HG02938 (cell line): ENCODE measurements around the gene VDAC2.
A peak's percentile ranks its signal among the peaks of the same experiment; 100 is the strongest.
"Not testable (repeated sequence)": the region's sequence is repeated elsewhere in the genome, so short reads cannot be mapped to it uniquely, and the experiment has no call there.

Experiments used
- ATAC-seq: cut with Tn5 transposase; IDR thresholded peaks from one replicate; pipeline ENCODE4 v1.9.1; 2021; ENCODE audit warnings: mild to moderate bottlenecking, moderate library complexity; ENCODE audit not compliant: unreplicated experiment

The VDAC2 gene

DNA sequence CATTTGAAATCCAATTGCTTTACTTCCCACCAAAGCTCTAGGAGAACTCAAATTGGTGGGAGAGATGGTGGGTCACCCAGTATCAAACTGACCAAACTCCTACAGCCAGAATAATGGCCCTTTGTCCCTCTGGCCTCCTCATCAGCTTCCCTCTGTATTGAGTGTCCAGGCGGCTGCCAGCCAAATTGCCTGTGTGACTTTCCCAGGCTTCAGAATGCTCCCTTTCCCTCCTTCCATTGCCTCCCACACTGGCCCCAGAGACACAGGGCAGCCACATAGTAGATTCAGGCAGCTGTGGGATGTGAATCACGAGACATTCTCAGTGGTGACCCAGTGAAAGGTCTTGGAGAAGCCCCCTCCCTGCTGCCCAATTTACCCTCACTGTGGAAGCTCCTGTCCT is 12.7 kb upstream of the VDAC2 start:
- ATAC-seq, result no peak

DNA sequence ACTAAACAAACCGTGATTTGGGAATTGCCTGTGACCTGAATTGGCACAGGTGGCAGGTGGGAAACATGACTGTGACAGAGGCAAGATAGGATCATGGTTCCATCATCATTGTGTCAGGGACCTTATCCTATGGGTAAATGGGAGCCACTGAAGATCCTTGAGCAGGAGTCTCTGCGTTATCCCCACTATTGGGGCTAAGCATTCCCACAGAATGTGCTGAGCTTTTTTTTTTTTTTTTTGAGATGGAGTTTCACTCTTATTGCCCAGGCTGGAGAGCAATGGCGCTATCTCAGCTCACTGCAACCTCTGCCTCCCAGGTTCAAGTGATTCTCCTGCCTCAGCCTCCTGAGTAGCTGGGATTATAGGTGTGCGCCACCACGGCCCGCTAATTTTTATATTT is 10.6 kb upstream of the VDAC2 start:
- not testable (repeated sequence) for ATAC-seq

DNA sequence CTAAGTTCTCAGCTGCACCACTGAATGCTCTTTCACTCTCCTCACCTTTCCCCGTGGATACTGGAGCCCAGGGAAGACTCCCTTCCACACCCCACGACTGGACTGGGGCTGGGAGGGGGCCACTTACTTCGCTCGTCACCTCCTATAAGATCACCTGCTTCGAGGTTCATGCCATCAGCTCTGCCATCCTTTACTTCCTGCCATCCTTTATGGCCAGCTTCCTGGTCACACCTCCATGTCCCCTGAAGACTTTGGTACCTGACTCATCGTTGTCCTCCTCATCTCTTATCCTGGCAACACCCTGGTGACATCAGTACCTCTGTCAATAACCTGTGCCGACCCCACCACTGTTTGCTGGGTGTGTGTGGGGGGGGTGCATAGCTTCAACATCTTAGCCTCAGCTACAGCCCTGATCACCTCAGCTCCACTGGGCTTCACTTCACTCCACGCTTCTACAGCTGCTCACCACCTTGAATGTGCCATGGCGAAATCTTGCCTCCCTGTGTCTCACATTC is 8.7 kb upstream of the VDAC2 start:
- no peak for ATAC-seq

DNA sequence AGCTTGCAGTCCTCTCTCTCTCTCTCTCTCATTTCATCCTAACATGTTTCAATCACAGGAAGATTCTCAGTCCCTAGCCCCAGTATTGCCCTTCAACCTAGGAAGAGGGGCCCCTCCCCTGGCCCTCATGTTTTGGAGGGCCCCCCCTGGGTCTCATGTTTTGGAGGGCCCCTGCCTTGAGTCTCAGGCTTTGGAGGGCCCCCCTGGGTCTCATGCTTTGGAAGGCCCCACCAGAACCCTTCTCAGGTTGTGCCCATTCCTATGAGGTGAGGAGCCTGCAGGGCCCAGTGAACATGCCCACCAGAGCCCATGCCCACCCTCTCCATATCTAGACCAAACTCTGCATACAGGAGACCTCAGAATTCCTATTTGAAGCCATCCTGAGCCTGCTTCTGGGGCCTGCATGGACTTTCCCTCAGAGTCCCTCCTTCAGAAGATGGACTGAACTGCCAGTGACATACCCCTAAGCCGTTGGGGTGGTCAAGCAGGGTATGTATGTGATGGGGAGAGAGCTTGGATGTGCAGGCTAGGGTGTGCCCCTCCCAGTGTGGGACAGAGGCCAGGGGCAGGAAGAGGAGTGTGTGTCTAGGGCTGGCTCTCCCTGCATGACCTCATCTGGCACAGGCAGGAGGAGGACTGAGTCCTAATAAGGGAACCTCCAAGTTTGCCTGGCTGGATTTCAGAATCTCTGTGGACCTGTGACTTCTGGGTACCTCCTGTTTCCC is 8.1 kb upstream of the VDAC2 start:
- no peak for ATAC-seq

DNA sequence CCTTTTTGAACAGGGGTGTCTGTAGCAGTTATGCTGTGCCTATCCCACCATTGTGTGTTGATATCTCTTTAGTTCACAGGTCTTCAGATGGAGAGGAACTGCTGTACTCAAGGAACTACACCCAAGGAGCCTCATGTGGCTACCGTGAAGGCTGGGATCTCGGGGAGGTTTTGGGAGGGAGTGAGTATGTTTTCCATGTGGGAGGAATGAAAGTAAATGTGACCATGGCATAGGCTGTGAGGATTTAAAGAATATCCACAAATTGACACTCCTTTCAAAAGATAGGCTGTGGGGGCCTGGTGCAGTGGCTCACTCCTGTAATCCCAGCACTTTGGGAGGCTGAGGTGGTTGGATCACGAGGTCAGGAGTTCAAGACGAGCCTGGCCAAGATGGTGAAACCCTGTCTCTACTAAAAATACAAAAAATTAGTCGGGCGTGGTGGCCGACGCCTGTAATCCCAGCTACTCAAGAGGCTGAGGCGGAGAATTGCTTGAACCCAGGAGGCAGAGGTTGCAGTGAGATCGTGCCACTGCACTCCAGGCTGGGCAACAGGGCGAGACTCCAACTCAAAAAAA is 7.5 kb upstream of the VDAC2 start:
- ATAC-seq, result not testable (repeated sequence)

DNA sequence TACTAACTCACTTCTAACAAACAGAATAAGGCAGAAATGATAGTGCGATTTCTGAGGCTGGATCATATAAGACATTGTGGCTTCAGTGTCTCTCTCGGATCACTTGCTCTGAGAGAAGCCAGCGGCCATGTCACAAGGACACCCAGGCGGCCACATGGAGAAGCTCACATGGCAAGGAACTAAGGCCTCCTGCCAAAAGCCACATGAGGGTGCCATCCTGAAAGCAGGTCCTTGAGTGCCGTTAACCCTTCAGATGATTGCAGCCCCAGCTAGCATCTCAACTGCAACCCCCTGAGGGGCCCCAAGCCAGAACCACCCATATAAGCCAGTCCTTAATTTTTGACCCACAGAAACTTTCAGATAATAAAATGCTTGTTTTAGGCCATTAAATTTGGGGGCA is 6.9 kb upstream of the VDAC2 start:
- ATAC-seq, result no peak

DNA sequence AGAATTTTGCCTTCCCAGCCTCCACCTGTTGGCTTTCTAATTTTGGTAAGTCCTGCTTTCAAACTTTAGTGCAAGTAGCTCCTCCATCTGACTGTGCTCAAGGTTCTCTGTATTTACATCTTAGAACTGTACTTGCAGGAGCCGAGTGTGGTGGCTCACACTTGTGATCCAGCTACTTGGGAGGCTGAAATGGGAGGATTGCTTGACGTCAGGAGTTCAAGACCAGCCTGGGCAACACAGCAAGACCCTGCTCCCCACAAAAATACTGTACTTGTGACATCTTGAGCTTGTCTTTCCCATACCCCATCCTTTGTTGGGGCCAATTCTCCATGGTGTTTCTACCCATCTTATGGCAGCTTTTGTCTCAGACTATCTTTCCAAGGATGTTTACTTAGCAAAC is 4.7 kb upstream of the VDAC2 start:
- no peak for ATAC-seq

DNA sequence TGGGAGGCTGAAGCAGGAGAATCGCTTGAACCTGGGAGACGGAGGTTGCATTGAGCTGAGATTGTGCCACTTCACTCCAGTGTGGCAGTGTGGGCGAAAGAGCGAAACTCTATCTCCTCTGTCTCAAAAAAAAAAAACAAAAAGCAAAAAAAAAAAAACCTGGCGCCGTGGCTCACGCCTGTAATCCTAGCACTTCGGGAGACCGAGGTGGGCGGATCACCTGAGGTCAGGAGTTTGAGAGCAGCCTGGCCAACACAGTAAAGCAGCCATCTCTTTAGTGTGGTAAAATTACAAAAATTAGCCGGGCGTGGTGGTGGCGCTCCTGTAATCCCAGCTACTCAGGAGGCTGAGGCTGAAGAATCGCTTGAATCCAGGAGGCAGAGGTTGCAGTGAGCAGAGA is 4.0 kb upstream of the VDAC2 start:
- not testable (repeated sequence) for ATAC-seq

DNA sequence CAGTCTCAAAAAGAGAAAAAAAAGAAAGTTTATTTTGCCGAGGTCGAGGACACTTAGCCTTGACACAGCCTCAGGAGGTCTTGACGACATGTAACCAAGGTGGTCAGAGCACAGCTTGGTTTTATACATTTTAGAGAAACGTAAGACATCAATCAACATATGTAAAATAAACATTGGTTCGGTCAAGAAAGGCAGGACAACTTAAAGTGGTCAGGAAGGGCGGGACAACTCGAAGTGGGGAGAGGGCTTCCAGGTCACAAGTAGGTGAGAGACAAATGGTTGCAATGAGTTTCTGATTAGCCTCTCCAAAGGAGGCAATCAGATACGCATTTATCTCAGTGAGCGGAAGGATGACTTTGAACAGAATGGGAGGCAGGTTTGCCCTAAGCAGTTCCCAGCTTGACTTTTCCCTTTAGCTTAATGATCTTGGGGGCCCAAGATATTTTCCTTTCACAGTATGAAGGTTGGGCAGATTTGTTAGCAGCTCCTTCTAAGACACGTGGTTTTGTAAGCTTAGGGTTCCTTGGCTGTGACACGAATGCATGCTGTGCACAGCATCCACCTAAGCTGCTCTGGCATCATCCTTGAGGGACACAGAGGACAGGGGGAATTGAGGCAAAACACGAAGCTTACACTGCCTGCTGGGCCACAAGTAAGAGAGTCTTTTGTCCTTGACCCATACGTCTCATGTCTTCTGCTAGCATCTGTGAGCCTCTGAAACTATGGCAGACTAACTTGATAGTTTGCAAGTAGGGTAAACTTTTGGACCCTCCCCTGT is 3.3 kb upstream of the VDAC2 start:
- ATAC-seq, result no peak

DNA sequence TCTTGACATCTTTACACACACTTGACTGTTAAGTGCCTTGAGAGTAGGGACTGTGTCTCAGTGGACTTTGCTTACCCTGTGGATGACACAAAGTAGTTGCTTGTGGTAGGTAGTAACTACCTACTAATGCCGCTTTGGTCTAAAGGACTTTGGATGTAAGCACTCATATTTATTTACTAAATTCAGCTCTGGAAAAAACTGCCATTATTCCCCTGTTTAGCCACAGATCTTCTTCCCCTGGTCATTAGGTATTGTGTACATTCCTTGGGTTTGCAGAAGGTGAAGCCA is 2.8 kb upstream of the VDAC2 start:
- ATAC-seq, result no peak

DNA sequence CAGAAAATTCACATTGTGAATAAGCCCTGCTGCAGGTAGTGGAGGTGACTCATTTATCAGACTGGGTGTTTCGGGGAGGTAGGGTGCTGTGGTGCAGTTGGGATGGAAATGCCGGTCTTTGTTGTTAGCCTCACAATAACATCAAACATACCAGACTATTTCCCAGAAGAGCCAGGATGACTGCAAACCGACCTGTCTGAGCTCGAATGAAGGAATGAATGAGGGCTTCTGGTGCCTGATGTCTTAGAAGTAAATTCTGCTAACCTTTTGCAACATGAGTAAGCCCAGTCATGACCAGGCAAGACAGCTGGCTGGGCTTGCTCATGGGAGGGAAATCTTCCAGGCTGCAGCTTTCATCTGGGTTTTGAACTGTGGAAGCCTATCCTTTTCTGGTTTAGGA is 2.4 kb upstream of the VDAC2 start:
- ATAC-seq, result no peak

DNA sequence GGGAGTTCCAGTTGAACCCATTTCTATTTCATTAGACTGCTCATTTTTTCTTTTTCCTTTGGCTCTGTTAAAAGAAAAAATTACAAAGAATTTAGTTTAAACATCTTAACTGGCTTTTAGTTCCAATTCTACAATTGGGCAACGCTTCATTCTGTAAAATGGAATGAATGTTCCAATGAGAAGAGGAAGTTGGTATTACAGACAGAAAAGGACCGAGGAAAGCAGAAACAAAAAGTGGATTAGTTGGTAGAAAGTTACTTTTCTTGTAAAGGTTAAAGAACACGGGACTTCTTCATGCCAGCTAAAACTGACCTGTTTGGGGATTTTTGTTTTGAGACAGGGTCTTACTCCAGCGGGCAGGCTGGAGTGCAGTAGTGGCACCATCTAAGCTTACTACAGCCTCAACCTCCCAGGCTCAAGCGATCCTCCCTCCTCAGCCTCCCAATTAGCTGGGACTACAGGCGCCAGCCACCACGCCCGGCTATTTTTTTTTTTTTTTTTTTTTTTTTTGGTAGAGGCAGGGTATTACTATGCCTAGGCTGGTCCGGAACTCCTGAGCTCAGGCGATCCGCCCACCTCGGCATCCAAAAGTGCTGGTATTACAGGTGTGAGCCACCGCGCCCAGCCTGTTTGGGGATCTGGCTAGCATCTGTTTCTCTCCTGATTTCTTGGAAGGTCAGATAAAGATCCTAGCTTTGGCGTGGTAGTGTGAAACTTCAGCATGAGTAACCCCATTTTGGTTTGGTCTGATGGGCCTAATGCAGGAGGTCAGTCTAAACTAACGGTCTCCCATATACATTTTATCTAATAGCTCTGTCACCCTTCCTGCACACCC is 1.3 kb upstream of the VDAC2 start:
- no peak for ATAC-seq

DNA sequence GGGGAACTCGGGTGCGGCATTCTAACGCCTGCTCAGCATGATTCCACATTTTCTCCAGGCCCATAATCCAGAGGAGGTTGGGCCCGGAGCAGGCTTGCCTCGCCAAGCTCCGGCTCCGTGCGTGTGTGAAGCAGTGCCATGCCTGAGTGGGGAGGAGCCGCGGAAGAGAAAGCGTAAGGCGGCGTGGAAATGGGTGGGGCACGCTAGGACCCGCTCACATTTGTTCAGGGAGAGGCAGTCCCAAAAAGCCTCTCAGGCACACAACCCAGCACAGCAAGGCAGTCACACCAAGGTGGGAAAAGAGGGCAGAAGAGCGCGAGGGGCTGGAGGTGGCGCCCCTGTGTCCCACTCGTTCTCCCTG is 695 bp upstream of the VDAC2 start:
- ATAC-seq, result peak; percentile 53

DNA sequence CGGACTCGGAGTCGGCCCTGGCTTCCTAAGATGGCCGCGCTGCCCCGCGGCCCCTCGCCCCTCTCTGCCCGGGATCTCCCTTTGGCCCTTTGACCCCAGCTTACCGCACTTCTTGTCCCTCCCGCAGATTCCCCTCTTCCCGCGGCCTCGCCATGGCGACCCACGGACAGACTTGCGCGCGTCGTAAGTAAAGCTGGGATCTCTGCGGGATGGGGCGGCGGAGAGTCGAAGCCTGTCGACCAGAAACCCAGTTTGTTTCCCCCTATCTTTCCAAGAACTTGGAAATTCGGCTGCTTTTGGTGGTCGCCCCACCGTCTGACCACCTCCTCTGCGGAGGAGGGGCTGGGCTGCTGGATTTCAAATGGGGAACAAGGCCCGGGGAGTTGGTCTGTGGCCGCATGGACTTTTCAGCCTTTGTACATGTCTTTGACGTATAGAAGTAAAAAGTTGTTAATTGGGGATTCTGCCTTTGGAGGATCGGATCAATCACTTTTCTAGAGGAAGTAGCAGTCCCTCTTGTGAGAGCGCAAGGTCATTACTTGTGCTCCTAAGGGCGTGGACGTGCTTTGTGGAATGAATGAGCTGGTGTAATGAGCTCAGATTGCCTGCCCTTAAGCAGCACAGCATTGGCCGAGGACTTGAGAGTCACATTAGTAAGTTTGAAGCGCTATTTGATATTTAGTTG is 553 bp downstream of the VDAC2 start:
- no peak for ATAC-seq

DNA sequence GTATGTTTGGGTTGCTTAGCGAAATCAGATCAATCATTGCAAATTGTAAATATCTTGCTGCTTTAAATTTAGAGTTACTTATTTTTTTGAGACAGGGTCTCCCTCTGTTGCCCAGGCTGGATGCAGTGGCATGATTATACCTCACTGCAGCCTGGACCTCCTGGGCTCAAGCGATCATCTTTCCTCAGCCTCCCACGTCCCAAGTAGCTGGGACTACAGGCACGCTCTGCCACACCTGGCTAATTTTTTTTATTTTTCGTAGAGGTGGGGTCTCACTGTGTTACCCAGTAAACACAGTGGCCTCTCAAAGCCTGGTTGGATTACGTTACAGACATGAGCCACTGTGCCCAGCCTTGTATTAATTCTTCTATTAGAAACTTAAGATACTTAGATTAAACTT is 1.7 kb downstream of the VDAC2 start:
- ATAC-seq, result no peak

DNA sequence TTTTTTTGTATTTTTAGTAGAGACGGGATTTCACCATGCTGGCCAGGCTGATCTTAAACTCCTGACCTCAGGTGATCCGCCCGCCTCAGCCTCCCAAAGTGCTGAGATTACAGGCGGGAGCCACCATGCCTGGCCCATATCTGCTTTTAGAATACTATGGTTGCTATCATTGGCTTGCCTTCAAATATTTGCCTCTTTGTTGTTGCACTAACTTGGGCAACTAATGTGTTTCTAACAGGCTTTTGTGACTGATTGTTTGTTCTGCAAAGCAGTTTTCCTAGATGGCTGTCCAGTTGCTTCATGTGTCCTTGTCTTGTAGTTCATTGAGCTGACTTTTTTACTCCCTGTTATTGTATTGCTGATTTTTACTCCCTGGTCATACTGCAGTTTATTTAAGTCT is 9.7 kb downstream of the VDAC2 start:
- no peak for ATAC-seq

DNA sequence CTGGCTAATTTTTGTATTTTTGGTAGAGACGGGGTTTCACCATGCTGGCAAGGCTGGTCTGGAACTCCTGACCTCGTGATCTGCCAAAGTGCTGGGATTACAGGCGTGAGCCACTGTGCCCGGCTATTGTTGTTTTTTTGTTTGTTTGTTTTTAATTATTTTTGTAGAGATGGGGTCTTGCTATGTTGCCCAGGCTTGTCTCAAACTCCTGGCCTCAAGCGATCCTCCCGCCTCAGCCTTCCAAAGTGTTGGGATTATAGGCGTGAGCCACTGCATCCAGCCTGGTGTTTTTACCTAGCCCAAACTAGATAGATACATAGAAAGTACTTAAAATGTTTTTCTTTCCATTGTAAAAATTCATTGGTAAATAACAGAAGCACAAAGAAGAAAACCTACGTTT is 10.9 kb downstream of the VDAC2 start:
- ATAC-seq, result not testable (repeated sequence)

DNA sequence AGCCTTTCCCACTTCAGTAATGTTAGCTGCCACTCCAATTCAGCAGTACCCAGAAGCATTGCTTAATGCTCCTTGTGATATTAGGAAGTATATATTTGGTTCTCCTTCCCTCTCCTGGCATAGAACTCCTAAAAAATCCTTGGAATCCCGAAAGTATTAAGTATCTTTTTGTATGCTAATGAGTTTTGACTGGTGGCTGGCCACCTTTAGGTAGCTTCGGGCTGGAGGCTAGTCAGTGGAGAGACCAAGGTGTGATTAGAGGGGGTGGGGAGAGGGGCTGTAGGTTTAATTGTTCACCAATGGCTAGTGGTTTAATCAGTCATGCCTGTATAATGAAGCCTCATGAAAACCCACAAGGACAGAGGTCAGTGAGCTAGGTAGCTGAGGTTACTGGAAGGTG is 12.9 kb downstream of the VDAC2 start:
- no peak for ATAC-seq

DNA sequence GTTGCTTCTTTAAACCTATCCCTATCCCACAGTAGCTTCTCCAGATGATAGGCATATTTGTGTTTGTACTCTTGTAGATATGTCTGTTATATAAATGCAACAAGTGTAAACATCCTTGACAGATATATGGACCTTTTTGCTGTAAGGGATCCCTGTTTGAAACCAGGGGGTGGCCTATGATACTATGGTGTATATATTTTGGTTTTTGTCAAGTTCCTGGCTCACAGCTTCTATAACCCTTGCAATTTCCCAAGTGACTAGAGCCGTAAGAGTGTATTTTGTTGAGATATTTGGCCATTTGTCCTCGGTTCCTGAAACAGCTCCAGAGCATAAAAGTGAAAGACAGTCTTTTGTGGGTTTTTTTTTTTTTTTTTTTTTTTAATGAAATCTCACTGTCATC is 15.5 kb downstream of the VDAC2 start:
- ATAC-seq, result no peak

DNA sequence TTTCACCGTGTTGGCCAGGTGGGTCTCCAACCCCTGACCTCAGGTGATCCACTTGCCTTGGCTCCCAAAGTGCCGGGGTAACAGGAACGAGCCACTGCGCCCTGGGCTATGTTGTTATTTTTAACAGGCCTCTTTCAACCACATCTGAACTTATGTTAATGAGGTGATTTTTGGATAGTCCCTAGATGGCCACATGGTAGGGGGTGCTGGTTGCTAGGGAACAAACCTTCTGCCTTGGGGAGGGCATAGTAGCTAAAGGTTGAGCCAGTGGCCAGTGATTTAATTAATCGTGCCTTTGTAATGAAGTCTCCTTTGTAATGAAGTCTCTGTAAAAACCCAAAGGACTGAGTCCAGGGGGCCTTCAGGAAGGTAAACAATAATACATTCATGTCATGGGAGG is 16.1 kb downstream of the VDAC2 start:
- no peak for ATAC-seq

DNA sequence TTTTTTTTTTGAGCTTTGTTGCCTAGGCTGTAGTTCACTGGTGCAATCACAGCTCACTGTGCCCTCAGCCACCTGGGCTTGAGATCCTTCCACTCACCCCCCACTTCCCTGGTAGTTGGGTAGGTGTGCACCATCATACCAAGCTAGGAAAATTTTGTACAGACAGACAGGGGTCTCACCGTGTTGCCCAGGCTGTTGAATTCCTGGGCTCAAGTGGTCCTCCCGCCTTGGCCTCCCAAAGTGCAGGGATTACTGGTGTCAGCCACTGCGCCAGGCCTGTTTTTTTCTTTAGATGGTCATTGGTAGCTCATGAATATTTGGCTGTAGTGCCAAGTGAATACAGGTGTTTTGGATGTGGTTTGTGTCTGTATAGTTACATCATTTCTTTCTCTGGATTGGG is 17.7 kb downstream of the VDAC2 start:
- no peak for ATAC-seq
